K562 (cell line): ENCODE measurements around the gene ATXN3L. TPM values are rescaled to one million over a fixed set of nuclear protein-coding genes. Genes with fewer than 3 reads are reported as not detected.

Source experiments
- ATAC-seq: fragments of 200-7000 bp; cut with Tn5 transposase; 3 replicates; pipeline ENCODE4 v1.9.1; 2020; ENCODE audit warnings: moderate library complexity
- BruUV-seq: library from RNA; stranded (reverse); fragments of 400-500 nt; replicated peaks from 2 replicates; lab custom pipeline; 2021; lab: Mats Ljungman, UMichigan
- CTCF ChIA-PET: fragments of 300-600 bp; formaldehyde crosslinking; extraction: SDS; loops from one replicate; lab custom pipeline; 2021; ENCODE audit warnings: low intra/inter-chr PET ratio; lab: Yijun Ruan, JAX
- POLR2A ChIA-PET: fragments of 300-600, 350-650 bp; sonication (Branson Sonifier 250); formaldehyde crosslinking; extraction: SDS; loops from one replicate; lab custom pipeline; 2021; ENCODE audit warnings: antibody characterized with exemption, inconsistent platforms; lab: Yijun Ruan, JAX
- DNase-seq, 4 experiments: peaks; one replicate each; pipeline versions ENCODE4 v3.0.0 to v3.0.0-alpha.2; 2011 to 2018; ENCODE audit warnings: low spot score in 3 of 4, mixed read lengths in 3 of 4; ENCODE audit errors: extremely low read depth in 1 of 4
- FAIRE-seq: peaks from 2 replicates; lab custom pipeline; 2011; peaks lifted over from hg19 to GRCh38; lab: Jason Lieb, UNC
- H2AFZ ChIP-seq: 2 replicates; pipeline ENCODE4 v1.6.0; 2011; ENCODE audit warnings: low read depth, low read length, control low read depth, inconsistent platforms
- H3K27ac ChIP-seq: fragments of 200-600 bp; 3 replicates; pipeline ENCODE4 v1.8.0; 2011; ENCODE audit warnings: low read depth, mild to moderate bottlenecking, control low read depth, inconsistent platforms, low read length, moderate library complexity, mixed read lengths; ENCODE audit errors: extremely low read depth
- H3K27me3 ChIP-seq, 2 experiments: fragments of 300-600 bp in 1 of 2; 2 replicates in 1 of 2; 3 replicates in 1 of 2; pipeline versions ENCODE4 v1.6.0 to v1.8.0; 2011; ENCODE audit warnings: inconsistent platforms in 2 of 2, low read length in 2 of 2, mild to moderate bottlenecking in 1 of 2, mixed read lengths in 1 of 2, moderate library complexity in 1 of 2; ENCODE audit not compliant: control insufficient read depth in 2 of 2, insufficient read depth in 2 of 2
- H3K36me3 ChIP-seq: fragments of 300-600 bp; 3 replicates; pipeline ENCODE4 v1.8.0; 2011; ENCODE audit warnings: mild to moderate bottlenecking, low read length, inconsistent platforms; ENCODE audit not compliant: control insufficient read depth, insufficient read depth
- H3K4me1 ChIP-seq, 2 experiments: fragments of 200-600 bp in 1 of 2; replicated peaks in 1 of 2; 2 replicates in 1 of 2; 3 replicates in 1 of 2; pipeline versions ENCODE4 v1.5.1 to v1.8.0; 2011; ENCODE audit warnings: inconsistent platforms in 2 of 2, low read length in 2 of 2, mild to moderate bottlenecking in 1 of 2, mixed read lengths in 1 of 2, moderate library complexity in 1 of 2; ENCODE audit not compliant: control insufficient read depth in 2 of 2, insufficient read depth in 2 of 2
- H3K4me2 ChIP-seq: 2 replicates; pipeline ENCODE4 v1.6.1; 2011; ENCODE audit warnings: low read length, control low read depth, inconsistent platforms, mixed read lengths; ENCODE audit not compliant: insufficient read depth
- H3K4me3 ChIP-seq: fragments of 200-600 bp; sonication (generic), shearing (Covaris generic); 2 replicates; pipeline ENCODE4 v1.5.1; 2016; ENCODE audit warnings: control low read depth, inconsistent platforms
- H3K79me2 ChIP-seq: fragments of 200-600 bp; 3 replicates; pipeline ENCODE4 v1.8.0; 2011; ENCODE audit warnings: low read length, inconsistent platforms; ENCODE audit not compliant: control insufficient read depth, insufficient read depth
- H3K9ac ChIP-seq, 2 experiments: 2 replicates each; pipeline versions ENCODE4 v1.6.0 to v1.6.1; 2011; ENCODE audit warnings: low read depth in 2 of 2, low read length in 2 of 2, control low read depth in 1 of 2, inconsistent platforms in 1 of 2, mild to moderate bottlenecking in 1 of 2, mixed read lengths in 1 of 2; ENCODE audit not compliant: insufficient read depth in 1 of 2
- H3K9me1 ChIP-seq: one replicate; pipeline ENCODE4 v1.6.0; 2011; ENCODE audit warnings: inconsistent platforms, mild to moderate bottlenecking, low read length, moderate library complexity; ENCODE audit not compliant: control insufficient read depth, insufficient read depth
- H3K9me3 ChIP-seq: replicated peaks from 2 replicates; pipeline ENCODE4 v1.5.1; 2011; ENCODE audit warnings: low read depth, low read length, inconsistent platforms; ENCODE audit not compliant: control insufficient read depth, insufficient read depth
- H4K20me1 ChIP-seq: replicated peaks from 2 replicates; pipeline ENCODE4 v1.6.1; 2011; ENCODE audit warnings: low read length, inconsistent platforms, mixed read lengths; ENCODE audit not compliant: control insufficient read depth, insufficient read depth
- BDP1 ChIP-seq: IDR thresholded peaks from 3 replicates; pipeline ENCODE4 v1.6.1; 2011; ENCODE audit not compliant: insufficient read length, insufficient read depth
- CEBPG ChIP-seq, 3 experiments: fragments of 200-800 bp in 1 of 3; sonication (Bioruptor generic) in 1 of 3; sonication (generic) in 1 of 3; formaldehyde crosslinking in 1 of 3; IDR thresholded peaks in 2 of 3; conservative IDR thresholded peaks in 1 of 3; 2 replicates each; pipeline versions ENCODE4 v1.6.1 to v1.8.0; 2016 to 2022; ENCODE audit warnings: missing compliant biosample characterization in 2 of 3, missing genetic modification characterization in 2 of 3, mild to moderate bottlenecking in 1 of 3, missing genetic modification reagents in 1 of 3
- GABPB1 ChIP-seq: sonication (generic); formaldehyde crosslinking; IDR thresholded peaks from 2 replicates; pipeline ENCODE4 v1.8.0; 2022; ENCODE audit warnings: mild to moderate bottlenecking, missing genetic modification reagents
- GTF2F1 ChIP-seq: IDR thresholded peaks from 2 replicates; pipeline ENCODE4 v1.6.1; 2011; ENCODE audit warnings: low read depth, low read length, improper control_type of control experiment
- MECOM ChIP-seq: fragments of 250-450 bp; sonication (Bioruptor Pico); IDR thresholded peaks from 2 replicates; pipeline ENCODE4 v1.8.0; 2022; ENCODE audit warnings: inconsistent platforms
- MTA2 ChIP-seq: fragments of 450-650 bp; IDR thresholded peaks from 2 replicates; pipeline ENCODE4 v1.6.1; 2016; ENCODE audit warnings: low read depth
- RBM22 ChIP-seq: fragments of 200-400 bp; formaldehyde crosslinking; IDR thresholded peaks from 2 replicates; pipeline ENCODE4 v1.6.1; 2018; ENCODE audit warnings: low read length, low read depth; ENCODE audit not compliant: poor library complexity, severe bottlenecking
- RBM25 ChIP-seq: fragments of 200-400 bp; formaldehyde crosslinking; IDR thresholded peaks from 2 replicates; pipeline ENCODE4 v1.6.1; 2018; ENCODE audit warnings: low read length, low read depth, moderate library complexity; ENCODE audit not compliant: severe bottlenecking
- TAF15 ChIP-seq: fragments of 200-400 bp; formaldehyde crosslinking; IDR thresholded peaks from 2 replicates; pipeline ENCODE4 v1.6.1; 2017; ENCODE audit warnings: mild to moderate bottlenecking, low read depth, low read length, moderate library complexity
- TEAD4 ChIP-seq, 2 experiments: sonication (generic) in 1 of 2; formaldehyde crosslinking in 1 of 2; IDR thresholded peaks; 2 replicates each; pipeline versions ENCODE4 v1.6.1 to v1.8.0; 2012 to 2022; ENCODE audit warnings: borderline replicate concordance in 1 of 2, inconsistent platforms in 1 of 2, low read length in 1 of 2, mild to moderate bottlenecking in 1 of 2, missing genetic modification reagents in 1 of 2
- WGBS: fragments of 100-300 bp; shearing (Covaris generic); methylation state at CpG from one replicate; pipeline ENCODE4 v1.1.6; 2016; ENCODE audit warnings: low coverage, mixed read lengths; ENCODE audit not compliant: insufficient coverage; ENCODE audit errors: missing lambda C conversion rate; 5-methylcytosine and 5-hydroxymethylcytosine counted together
- in situ Hi-C: fragments of 300-500 bp; cut with MboI; formaldehyde crosslinking; loops from 4 replicates; pipeline ENCODE4 v1.15.0; 2018; ENCODE audit warnings: inconsistent platforms, mixed read lengths
- intact Hi-C: fragments of 100-400 bp; cut with micrococcal nuclease; formaldehyde crosslinking; loops from 2 replicates; pipeline ENCODE4 v1.14.2; 2022
- polyA plus RNA-seq, 8 experiments: library from polyadenylated mRNA; depleted of rRNA in 4 of 8; stranded (reverse) in 5 of 8; unstranded in 3 of 8; fragments of >200 nt; fragmentation: Nextera tagmentation in 2 of 8; fragmentation: Illumina TruSeq in 1 of 8; extraction: Ambion mirVana in 2 of 8; extraction: Trizol in 1 of 8; gene quantifications; 2 replicates each; pipeline versions ENCODE4 v1.2.1 to v1.2.3, GENCODE V29; 2011 to 2014; ENCODE audit warnings: inconsistent platforms in 1 of 8, missing spikeins in 1 of 8
- total RNA-seq, 7 experiments: library from RNA; depleted of rRNA in 6 of 7; stranded (reverse); fragments of >200 nt in 6 of 7; fragmentation: Illumina TruSeq in 2 of 7; extraction: Trizol in 2 of 7; gene quantifications; 2 replicates each; pipeline versions ENCODE4 v1.2.1 to v1.2.3, GENCODE V29; 2011 to 2021; ENCODE audit warnings: low replicate concordance in 1 of 7
- TF ChIP-seq, protein P1 (sequence below): IDR thresholded peaks from 2 replicates; pipeline ENCODE4 v1.6.1; 2012; ENCODE audit warnings: low read depth, low read length, improper control_type of control experiment, borderline replicate concordance
- TF ChIP-seq, protein P2 (sequence below): fragments of 250-450 bp; sonication (Bioruptor Pico); IDR thresholded peaks from 2 replicates; pipeline ENCODE4 v1.8.0; 2021; ENCODE audit warnings: mild to moderate bottlenecking, moderate library complexity
- TF ChIP-seq, protein P3 (sequence below): fragments of 250-450 bp; sonication (Bioruptor Pico); IDR thresholded peaks from 2 replicates; pipeline ENCODE4 v1.8.0; 2022; ENCODE audit warnings: inconsistent platforms, mild to moderate bottlenecking, moderate library complexity, borderline replicate concordance
- TF ChIP-seq, protein P4 (sequence below): sonication (generic); formaldehyde crosslinking; IDR thresholded peaks from 2 replicates; pipeline ENCODE4 v1.8.1; 2022; ENCODE audit warnings: missing genetic modification reagents
- TF ChIP-seq, protein P5 (sequence below): sonication (generic); formaldehyde crosslinking; IDR thresholded peaks from 2 replicates; pipeline ENCODE4 v1.5.0; 2020; ENCODE audit warnings: missing genetic modification reagents

Gene ATXN3L
- total and polyA plus RNA-seq, 9 of the 15 experiments (the other 6 are each of a cell fraction or from before 2014, with no cell fraction given): 0.04 to 0.31 TPM; not detected in 7

DNA sequence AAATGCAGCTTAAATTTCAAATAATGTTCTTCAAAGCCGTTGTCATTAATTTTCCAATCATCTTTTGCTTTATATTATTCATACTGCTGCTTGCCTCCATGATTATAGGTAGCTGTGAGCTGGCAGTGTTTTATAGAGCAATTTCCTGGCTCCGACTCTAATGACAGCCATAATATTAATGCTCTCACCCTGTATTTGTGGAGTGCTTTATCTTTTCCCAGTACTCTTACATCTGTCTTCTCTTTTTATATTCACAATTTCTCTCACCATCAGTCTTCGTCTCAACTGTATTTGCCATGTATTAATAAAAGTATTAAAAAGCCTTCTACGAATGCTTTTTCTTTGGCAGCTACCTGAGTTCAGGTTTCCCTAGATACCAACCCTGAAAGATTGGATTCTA is 21.0 kb downstream of the ATXN3L start:
- intact Hi-C loops (no loop called here), in situ Hi-C loops (no loop called here)
- no peak for ATAC-seq
- Histone ChIP-seq H2AFZ (0 out of 2 replicates have a peak overlapping the region, but pooled peaks have one; percentile 16), H3K9me1 (no peaks in the 10 kb centered on the region), H3K4me3 (no peak overlapping the region), H3K9ac (no peak overlapping the region), H4K20me1 (no peaks in the 10 kb centered on the region), H3K27me3 (no peaks in the 10 kb centered on the region), H3K27ac (no peak overlapping the region; the same call in 2 of the 3 replicates), H3K9me3 (no peaks in the 10 kb centered on the region), H3K4me1 (peaks cover 3 to 14% of the 10 kb centered on the region in 2 experiments; a peak in 3 of 5 replicates), H3K79me2 (peaks cover 94% of the 10 kb centered on the region), H3K36me3 (peaks cover 58% of the 10 kb centered on the region), H3K4me2 (no peak overlapping the region)
- FAIRE-seq: no peak
- no peak for DNase-seq
- ChIA-PET CTCF (no interaction called here), POLR2A (interaction anchor here (2.2 kb wide), 1 partner anchor 322 kb away, joined by 12 read pairs; no protein-coding TSS in a partner anchor)
- 67% methylated on average over 4 of the region's 4 CpGs for WGBS
- BruUV-seq: no TSS peak
- TF ChIP-seq RBM22: no peak
- TF ChIP-seq, protein P1, sequence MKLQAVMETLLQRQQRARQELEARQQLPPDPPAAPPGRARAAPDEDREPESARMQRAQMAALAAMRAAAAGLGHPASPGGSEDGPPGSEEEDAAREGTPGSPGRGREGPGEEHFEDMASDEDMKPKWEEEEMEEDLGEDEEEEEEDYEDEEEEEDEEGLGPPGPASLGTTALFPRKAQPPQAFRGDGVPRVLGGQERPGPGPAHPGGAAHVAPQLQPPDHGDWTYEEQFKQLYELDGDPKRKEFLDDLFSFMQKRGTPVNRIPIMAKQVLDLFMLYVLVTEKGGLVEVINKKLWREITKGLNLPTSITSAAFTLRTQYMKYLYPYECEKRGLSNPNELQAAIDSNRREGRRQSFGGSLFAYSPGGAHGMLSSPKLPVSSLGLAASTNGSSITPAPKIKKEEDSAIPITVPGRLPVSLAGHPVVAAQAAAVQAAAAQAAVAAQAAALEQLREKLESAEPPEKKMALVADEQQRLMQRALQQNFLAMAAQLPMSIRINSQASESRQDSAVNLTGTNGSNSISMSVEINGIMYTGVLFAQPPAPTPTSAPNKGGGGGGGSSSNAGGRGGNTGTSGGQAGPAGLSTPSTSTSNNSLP: no peak
- no peak for TF ChIP-seq MECOM (CRISPR knock-in tag)
- no peak for TF ChIP-seq GTF2F1
- TF ChIP-seq, protein P2, sequence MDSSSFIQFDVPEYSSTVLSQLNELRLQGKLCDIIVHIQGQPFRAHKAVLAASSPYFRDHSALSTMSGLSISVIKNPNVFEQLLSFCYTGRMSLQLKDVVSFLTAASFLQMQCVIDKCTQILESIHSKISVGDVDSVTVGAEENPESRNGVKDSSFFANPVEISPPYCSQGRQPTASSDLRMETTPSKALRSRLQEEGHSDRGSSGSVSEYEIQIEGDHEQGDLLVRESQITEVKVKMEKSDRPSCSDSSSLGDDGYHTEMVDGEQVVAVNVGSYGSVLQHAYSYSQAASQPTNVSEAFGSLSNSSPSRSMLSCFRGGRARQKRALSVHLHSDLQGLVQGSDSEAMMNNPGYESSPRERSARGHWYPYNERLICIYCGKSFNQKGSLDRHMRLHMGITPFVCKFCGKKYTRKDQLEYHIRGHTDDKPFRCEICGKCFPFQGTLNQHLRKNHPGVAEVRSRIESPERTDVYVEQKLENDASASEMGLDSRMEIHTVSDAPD (CRISPR knock-in tag): no peak
- TF ChIP-seq MTA2: no peak
- TF ChIP-seq BDP1: no peak
- TF ChIP-seq RBM25: no peak
- TF ChIP-seq, protein P3, sequence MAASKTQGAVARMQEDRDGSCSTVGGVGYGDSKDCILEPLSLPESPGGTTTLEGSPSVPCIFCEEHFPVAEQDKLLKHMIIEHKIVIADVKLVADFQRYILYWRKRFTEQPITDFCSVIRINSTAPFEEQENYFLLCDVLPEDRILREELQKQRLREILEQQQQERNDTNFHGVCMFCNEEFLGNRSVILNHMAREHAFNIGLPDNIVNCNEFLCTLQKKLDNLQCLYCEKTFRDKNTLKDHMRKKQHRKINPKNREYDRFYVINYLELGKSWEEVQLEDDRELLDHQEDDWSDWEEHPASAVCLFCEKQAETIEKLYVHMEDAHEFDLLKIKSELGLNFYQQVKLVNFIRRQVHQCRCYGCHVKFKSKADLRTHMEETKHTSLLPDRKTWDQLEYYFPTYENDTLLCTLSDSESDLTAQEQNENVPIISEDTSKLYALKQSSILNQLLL (CRISPR knock-in tag): no peak
- TF ChIP-seq TAF15: no peak
- TF ChIP-seq, protein P4, sequence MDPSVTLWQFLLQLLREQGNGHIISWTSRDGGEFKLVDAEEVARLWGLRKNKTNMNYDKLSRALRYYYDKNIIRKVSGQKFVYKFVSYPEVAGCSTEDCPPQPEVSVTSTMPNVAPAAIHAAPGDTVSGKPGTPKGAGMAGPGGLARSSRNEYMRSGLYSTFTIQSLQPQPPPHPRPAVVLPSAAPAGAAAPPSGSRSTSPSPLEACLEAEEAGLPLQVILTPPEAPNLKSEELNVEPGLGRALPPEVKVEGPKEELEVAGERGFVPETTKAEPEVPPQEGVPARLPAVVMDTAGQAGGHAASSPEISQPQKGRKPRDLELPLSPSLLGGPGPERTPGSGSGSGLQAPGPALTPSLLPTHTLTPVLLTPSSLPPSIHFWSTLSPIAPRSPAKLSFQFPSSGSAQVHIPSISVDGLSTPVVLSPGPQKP (CRISPR knock-in tag): no peak
- TF ChIP-seq, protein P5, sequence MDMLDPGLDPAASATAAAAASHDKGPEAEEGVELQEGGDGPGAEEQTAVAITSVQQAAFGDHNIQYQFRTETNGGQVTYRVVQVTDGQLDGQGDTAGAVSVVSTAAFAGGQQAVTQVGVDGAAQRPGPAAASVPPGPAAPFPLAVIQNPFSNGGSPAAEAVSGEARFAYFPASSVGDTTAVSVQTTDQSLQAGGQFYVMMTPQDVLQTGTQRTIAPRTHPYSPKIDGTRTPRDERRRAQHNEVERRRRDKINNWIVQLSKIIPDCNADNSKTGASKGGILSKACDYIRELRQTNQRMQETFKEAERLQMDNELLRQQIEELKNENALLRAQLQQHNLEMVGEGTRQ (CRISPR knock-in tag): no peak
- no peak for TF ChIP-seq TEAD4 (IDR thresholded peaks at IDR 0.05; ENCODE audit: low read length)
- TF ChIP-seq TEAD4 (CRISPR knock-in tag; IDR thresholded peaks at IDR 0.05; ENCODE audit: borderline replicate concordance): no peak
- no peak for TF ChIP-seq CEBPG (CRISPR knock-in tag; IDR thresholded peaks at IDR 0.05)
- TF ChIP-seq CEBPG (tag; conservative IDR thresholded peaks at IDR 0.05 in 1 of 2, IDR thresholded peaks at IDR 0.05 in 1 of 2): no peak
- no peak for TF ChIP-seq GABPB1
